CD14-positive monocyte (primary cell): ENCODE results near the gene CLDN24. TPM values are rescaled to one million over a fixed set of nuclear protein-coding genes. Genes with fewer than 3 reads are reported as not detected.

ENCODE experiments used
- DNase-seq, 3 donors: peaks; one replicate each; pipeline ENCODE4 v3.0.0-alpha.2; 2011 to 2022
- H2AFZ ChIP-seq: 2 replicates; pipeline ENCODE4 v1.6.0; 2012; ENCODE audit warnings: mild to moderate bottlenecking, low read depth, low read length, inconsistent platforms; ENCODE audit not compliant: insufficient read depth, poor library complexity, severe bottlenecking
- H3K27ac ChIP-seq, 2 donors: 1 replicate in 1 of 2; 2 replicates in 1 of 2; pipeline ENCODE4 v1.5.1; 2012 to 2013; ENCODE audit warnings: low read length in 2 of 2, control low read depth in 1 of 2, inconsistent platforms in 1 of 2, low read depth in 1 of 2, mild to moderate bottlenecking in 1 of 2
- H3K27me3 ChIP-seq, 2 donors: one replicate each; pipeline versions ENCODE4 v1.6.0 to v1.6.1; 2011 to 2013; ENCODE audit warnings: low read length in 2 of 2; ENCODE audit not compliant: control insufficient read depth in 2 of 2, insufficient read depth in 2 of 2
- H3K36me3 ChIP-seq, 2 donors: replicated peaks in 1 of 2; 1 replicate in 1 of 2; 2 replicates in 1 of 2; pipeline versions ENCODE4 v1.5.1 to v1.6.1; 2012 to 2013; ENCODE audit warnings: low read length in 2 of 2, control low read depth in 1 of 2, inconsistent platforms in 1 of 2, mild to moderate bottlenecking in 1 of 2; ENCODE audit not compliant: insufficient read depth in 2 of 2, control insufficient read depth in 1 of 2
- H3K4me1 ChIP-seq, 2 donors: 1 replicate in 1 of 2; 2 replicates in 1 of 2; pipeline versions ENCODE4 v1.5.1 to v1.6.1; 2012 to 2013; ENCODE audit warnings: low read length in 2 of 2, control low read depth in 1 of 2, inconsistent platforms in 1 of 2, mild to moderate bottlenecking in 1 of 2, moderate library complexity in 1 of 2; ENCODE audit not compliant: insufficient read depth in 2 of 2, control insufficient read depth in 1 of 2
- H3K4me2 ChIP-seq: replicated peaks from 2 replicates; pipeline ENCODE3; 2012; ENCODE audit warnings: low read length, moderate library complexity, mild to moderate bottlenecking; ENCODE audit not compliant: poor library complexity, severe bottlenecking; ENCODE audit errors: extremely low read depth
- H3K4me3 ChIP-seq, 3 experiments: fragments of 200-600 bp in 1 of 3; sonication (generic) in 1 of 3; replicated peaks in 1 of 3; 1 replicate in 2 of 3; 2 replicates in 1 of 3; pipeline ENCODE4 v1.5.1; 2011 to 2013; ENCODE audit warnings: low read length in 3 of 3, mild to moderate bottlenecking in 3 of 3, control low read depth in 2 of 3, low read depth in 2 of 3, inconsistent platforms in 1 of 3, moderate library complexity in 1 of 3
- H3K79me2 ChIP-seq: 2 replicates; pipeline ENCODE4 v1.6.0; 2012; ENCODE audit warnings: mild to moderate bottlenecking, control low read depth, inconsistent platforms, low read length, moderate library complexity; ENCODE audit not compliant: insufficient read depth
- H3K9ac ChIP-seq: 2 replicates; pipeline ENCODE4 v1.6.0; 2017; ENCODE audit warnings: low read length, mild to moderate bottlenecking; ENCODE audit not compliant: insufficient read depth, poor library complexity, severe bottlenecking
- H3K9me3 ChIP-seq, 2 donors: replicated peaks in 1 of 2; 1 replicate in 1 of 2; 2 replicates in 1 of 2; pipeline versions ENCODE4 v1.5.1 to v1.6.1; 2012 to 2013; ENCODE audit warnings: low read length in 2 of 2, control low read depth in 1 of 2; ENCODE audit not compliant: control insufficient read depth in 1 of 2, insufficient read depth in 1 of 2
- H4K20me1 ChIP-seq: 2 replicates; pipeline ENCODE4 v1.6.0; 2012; ENCODE audit warnings: mild to moderate bottlenecking, low read length, control low read depth, moderate library complexity; ENCODE audit not compliant: insufficient read depth
- H3K27ac Mint-ChIP-seq, 7 donors: one replicate each; pipeline ENCODE4 v1.8.0; 2020; ENCODE audit warnings: mild to moderate bottlenecking in 7 of 7, mixed read lengths in 7 of 7, moderate library complexity in 6 of 7, inconsistent platforms in 2 of 7
- H3K27me3 Mint-ChIP-seq, 3 donors: one replicate each; pipeline ENCODE4 v1.8.0; 2021 to 2022; ENCODE audit warnings: low read depth in 3 of 3, mild to moderate bottlenecking in 3 of 3, mixed read lengths in 3 of 3, moderate library complexity in 3 of 3, inconsistent platforms in 1 of 3
- H3K36me3 Mint-ChIP-seq, 2 donors: one replicate each; pipeline ENCODE4 v1.8.0; 2020; ENCODE audit warnings: mixed read lengths in 2 of 2, inconsistent platforms in 1 of 2, mild to moderate bottlenecking in 1 of 2
- H3K4me1 Mint-ChIP-seq: one replicate; pipeline ENCODE4 v1.8.0; 2020; ENCODE audit warnings: mild to moderate bottlenecking, mixed read lengths
- H3K4me3 Mint-ChIP-seq, 2 donors: one replicate each; pipeline ENCODE4 v1.8.0; 2020; ENCODE audit warnings: mild to moderate bottlenecking in 2 of 2, mixed read lengths in 2 of 2, moderate library complexity in 1 of 2
- H3K9me3 Mint-ChIP-seq, 7 donors: one replicate each; pipeline ENCODE4 v1.8.0; 2020 to 2022; ENCODE audit warnings: mixed read lengths in 7 of 7, mild to moderate bottlenecking in 6 of 7, moderate library complexity in 6 of 7, inconsistent platforms in 2 of 7
- WGBS: methylation state at CpG from one replicate; pipeline ENCODE4 v1.1.5; 2013; ENCODE audit warnings: missing lambda C conversion rate; ENCODE audit not compliant: insufficient coverage; 5-methylcytosine and 5-hydroxymethylcytosine counted together
- intact Hi-C, 2 donors: fragments of 100-400 bp; cut with micrococcal nuclease; formaldehyde crosslinking; loops; one replicate each; pipeline versions ENCODE4 v1.15.0 to v1.15.1; 2023
- polyA plus RNA-seq, 3 donors: library from polyadenylated mRNA; depleted of rRNA in 1 of 3; unstranded in 2 of 3; stranded (reverse) in 1 of 3; fragments of 300-500 nt in 2 of 3; fragments of >200 nt in 1 of 3; fragmentation: Illumina TruSeq in 2 of 3; gene quantifications; 1 replicate in 2 of 3; 2 replicates in 1 of 3; pipeline ENCODE4 v1.2.3, GENCODE V29; 2012 to 2021
- TF ChIP-seq, protein P1 (sequence below): fragments of 200-600 bp; IDR thresholded peaks from one replicate; pipeline ENCODE4 v1.8.0; 2022; ENCODE audit warnings: antibody characterized with exemption, mild to moderate bottlenecking

The CLDN24 gene
- polyA plus RNA-seq, 3 donors: not detected

DNA sequence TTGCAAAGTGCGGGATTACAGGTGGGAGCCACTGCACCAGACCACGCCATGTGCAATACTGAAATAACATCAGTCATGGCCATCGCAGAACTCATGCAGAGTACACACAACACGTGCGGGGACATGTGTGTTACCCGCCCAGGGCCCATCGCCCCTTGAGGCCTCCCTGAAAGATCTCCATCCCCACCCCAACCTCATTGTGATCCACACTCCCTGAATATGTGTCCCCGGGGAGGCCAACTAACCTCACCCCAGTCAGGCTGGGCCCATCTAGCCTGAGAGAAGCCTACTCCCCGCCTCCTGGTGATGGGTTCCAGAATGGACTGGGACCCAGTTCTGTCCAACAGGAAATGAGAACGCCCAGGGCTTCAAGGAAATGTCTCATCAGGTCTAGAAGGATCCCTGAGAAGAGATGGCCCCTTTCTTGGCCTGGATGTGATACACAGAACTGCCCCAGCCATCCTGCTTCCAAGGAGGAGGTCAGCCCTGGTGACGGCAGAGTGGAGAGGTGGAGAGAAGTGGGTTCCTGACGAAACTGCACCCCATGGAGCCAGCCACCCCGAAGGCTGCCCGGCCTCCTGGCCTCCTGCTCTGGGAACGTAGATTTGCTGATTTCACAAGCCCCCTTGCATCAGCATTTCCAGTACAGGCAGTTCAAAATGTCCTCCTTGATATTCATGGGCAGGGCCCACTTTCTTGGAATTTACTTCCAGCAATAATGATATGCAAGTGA, 22.5 kb upstream of the CLDN24 start:
- Mint-ChIP-seq H3K9me3 (peaks cover 0 to 2% (median 0%) of the 10 kb centered on the region in 7 donors), H3K27me3 (peaks cover 10 to 25% (median 12%) of the 10 kb centered on the region in 3 donors), H3K27ac (no peak overlapping the region), H3K4me1 (peaks cover 22% of the 10 kb centered on the region), H3K36me3 (no peaks in the 10 kb centered on the region), H3K4me3 (no peak overlapping the region)
- no peak overlapping the region for H3K4me3 ChIP-seq
- intact Hi-C loops: no loop called here
- H2AFZ ChIP-seq: no peak overlapping the region
- H3K9ac ChIP-seq: no peak overlapping the region
- no peak for DNase-seq
- peaks cover 0 to 7% of the 10 kb centered on the region in 2 donors for H3K27me3 ChIP-seq
- TF ChIP-seq, protein P1, sequence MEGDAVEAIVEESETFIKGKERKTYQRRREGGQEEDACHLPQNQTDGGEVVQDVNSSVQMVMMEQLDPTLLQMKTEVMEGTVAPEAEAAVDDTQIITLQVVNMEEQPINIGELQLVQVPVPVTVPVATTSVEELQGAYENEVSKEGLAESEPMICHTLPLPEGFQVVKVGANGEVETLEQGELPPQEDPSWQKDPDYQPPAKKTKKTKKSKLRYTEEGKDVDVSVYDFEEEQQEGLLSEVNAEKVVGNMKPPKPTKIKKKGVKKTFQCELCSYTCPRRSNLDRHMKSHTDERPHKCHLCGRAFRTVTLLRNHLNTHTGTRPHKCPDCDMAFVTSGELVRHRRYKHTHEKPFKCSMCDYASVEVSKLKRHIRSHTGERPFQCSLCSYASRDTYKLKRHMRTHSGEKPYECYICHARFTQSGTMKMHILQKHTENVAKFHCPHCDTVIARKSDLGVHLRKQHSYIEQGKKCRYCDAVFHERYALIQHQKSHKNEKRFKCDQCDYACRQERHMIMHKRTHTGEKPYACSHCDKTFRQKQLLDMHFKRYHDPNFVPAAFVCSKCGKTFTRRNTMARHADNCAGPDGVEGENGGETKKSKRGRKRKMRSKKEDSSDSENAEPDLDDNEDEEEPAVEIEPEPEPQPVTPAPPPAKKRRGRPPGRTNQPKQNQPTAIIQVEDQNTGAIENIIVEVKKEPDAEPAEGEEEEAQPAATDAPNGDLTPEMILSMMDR: no peak
- H3K27ac ChIP-seq: no peak overlapping the region
- no peak overlapping the region for H3K4me2 ChIP-seq
- no peaks in the 10 kb centered on the region for H3K9me3 ChIP-seq
- 75% methylated on average over 9 of the region's 15 CpGs for WGBS
- no peaks in the 10 kb centered on the region for H4K20me1 ChIP-seq
- H3K36me3 ChIP-seq: no peaks in the 10 kb centered on the region
- H3K4me1 ChIP-seq: peaks cover 13 to 28% of the 10 kb centered on the region in 2 donors
- no peaks in the 10 kb centered on the region for H3K79me2 ChIP-seq

DNA sequence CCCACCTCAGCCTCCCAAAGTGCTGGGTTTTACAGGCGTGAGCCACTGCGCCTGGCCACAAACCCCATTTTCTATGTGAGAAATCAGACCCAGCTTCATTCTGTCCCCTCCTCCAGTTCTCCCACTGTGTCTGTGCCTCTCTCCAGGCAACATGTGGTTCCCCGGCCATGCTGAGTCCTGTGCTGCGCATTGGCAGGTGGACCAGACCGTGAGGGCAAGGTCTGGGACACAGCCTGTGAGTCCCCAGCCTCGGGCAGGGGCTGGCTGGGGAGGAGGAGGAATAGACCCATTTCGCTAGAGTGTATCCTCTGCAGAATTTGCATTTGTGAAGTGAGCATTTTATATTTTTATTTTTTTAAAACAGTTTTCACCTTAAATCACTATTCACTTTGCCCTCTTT, 21.5 kb upstream of the CLDN24 start:
- Histone ChIP-seq H3K27me3 (peaks cover 0 to 7% of the 10 kb centered on the region in 2 donors), H3K4me2 (no peak overlapping the region), H3K4me1 (peaks cover 13 to 18% of the 10 kb centered on the region in 2 donors), H2AFZ (no peak overlapping the region), H4K20me1 (no peaks in the 10 kb centered on the region), H3K9ac (no peak overlapping the region), H3K79me2 (no peaks in the 10 kb centered on the region), H3K36me3 (no peaks in the 10 kb centered on the region), H3K9me3 (no peaks in the 10 kb centered on the region), H3K27ac (no peak overlapping the region), H3K4me3 (no peak overlapping the region)
- Mint-ChIP-seq H3K27me3 (peaks cover 10 to 27% (median 12%) of the 10 kb centered on the region in 3 donors), H3K36me3 (no peaks in the 10 kb centered on the region), H3K27ac (no peak overlapping the region), H3K4me1 (peaks cover 19% of the 10 kb centered on the region), H3K9me3 (peaks cover 0 to 2% (median 0%) of the 10 kb centered on the region in 7 donors), H3K4me3 (no peak overlapping the region)
- TF ChIP-seq, protein P1: no peak
- intact Hi-C loops: no loop called here
- 100% methylated on average over 2 of the region's 7 CpGs for WGBS
- no peak for DNase-seq
